NCI-H1436 treated with DMSO at 0.1 percent for 48 hours (cell line): ENCODE data around the gene PFKFB3.

Experiments
- DNase-seq: peaks from one replicate; lab custom pipeline; 2025; lab: John Stamatoyannopoulos, UW

PFKFB3 gene

GRCh38 chr10:6300784-6301460 lies 98.2 kb downstream of the PFKFB3 start:
- no peak for DNase-seq

- DNase-seq, result no peak
Measured at GRCh38 chr10:6301488-6302075, 98.8 kb downstream of the PFKFB3 start.
